WERI-Rb-1 (cell line): ENCODE results near the gene MYO18A.

Source experiments
- DNase-seq: peaks from one replicate; pipeline ENCODE4 v3.0.0-alpha.2; 2020
- H3K27ac ChIP-seq: fragments of 250-450 bp; sonication (Bioruptor Pico); 2 replicates; pipeline ENCODE4 v1.5.1; 2020; ENCODE audit warnings: mild to moderate bottlenecking, moderate library complexity
- H3K27me3 ChIP-seq: fragments of 250-450 bp; sonication (Bioruptor Pico); 2 replicates; pipeline ENCODE4 v1.5.1; 2021; ENCODE audit warnings: mild to moderate bottlenecking, low read depth, moderate library complexity; ENCODE audit not compliant: insufficient read depth, severe bottlenecking
- H3K36me3 ChIP-seq: fragments of 250-450 bp; sonication (Bioruptor Pico); 2 replicates; pipeline ENCODE4 v1.5.1; 2020; ENCODE audit warnings: mild to moderate bottlenecking, moderate library complexity
- H3K4me3 ChIP-seq: 2 replicates; pipeline ENCODE4 v1.5.1; 2011; ENCODE audit warnings: low read depth, mild to moderate bottlenecking, control low read depth, low read length
- H3K9me3 ChIP-seq: fragments of 250-450 bp; sonication (Bioruptor Pico); 2 replicates; pipeline ENCODE4 v1.5.1; 2021; ENCODE audit warnings: mild to moderate bottlenecking, moderate library complexity; ENCODE audit not compliant: severe bottlenecking
- TF ChIP-seq, protein P1 (sequence below): IDR thresholded peaks from 2 replicates; pipeline ENCODE4 v1.5.1; 2011; ENCODE audit warnings: low read depth, mild to moderate bottlenecking, control low read depth, inconsistent platforms, low read length

MYO18A gene

DNA sequence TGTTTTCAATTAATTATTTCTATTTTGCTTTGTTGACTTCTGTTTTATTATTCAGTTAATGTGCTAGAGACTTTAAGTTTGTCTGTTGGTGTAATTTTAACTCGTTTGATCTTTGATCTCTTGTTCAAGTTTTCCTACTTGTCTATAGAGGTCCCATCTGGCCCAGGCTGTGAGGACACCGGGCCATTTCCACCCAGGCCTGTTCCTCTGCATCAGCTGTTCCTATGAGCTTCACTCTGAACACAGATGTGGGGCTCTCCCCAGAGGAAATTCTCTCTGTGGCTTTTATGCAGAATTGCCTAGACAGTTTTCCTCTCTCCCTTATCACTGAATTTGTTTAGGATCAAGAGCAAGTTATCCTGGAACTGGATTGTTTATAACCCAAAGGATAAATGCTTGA is 44.7 kb downstream of the MYO18A start:
- TF ChIP-seq, protein P1, sequence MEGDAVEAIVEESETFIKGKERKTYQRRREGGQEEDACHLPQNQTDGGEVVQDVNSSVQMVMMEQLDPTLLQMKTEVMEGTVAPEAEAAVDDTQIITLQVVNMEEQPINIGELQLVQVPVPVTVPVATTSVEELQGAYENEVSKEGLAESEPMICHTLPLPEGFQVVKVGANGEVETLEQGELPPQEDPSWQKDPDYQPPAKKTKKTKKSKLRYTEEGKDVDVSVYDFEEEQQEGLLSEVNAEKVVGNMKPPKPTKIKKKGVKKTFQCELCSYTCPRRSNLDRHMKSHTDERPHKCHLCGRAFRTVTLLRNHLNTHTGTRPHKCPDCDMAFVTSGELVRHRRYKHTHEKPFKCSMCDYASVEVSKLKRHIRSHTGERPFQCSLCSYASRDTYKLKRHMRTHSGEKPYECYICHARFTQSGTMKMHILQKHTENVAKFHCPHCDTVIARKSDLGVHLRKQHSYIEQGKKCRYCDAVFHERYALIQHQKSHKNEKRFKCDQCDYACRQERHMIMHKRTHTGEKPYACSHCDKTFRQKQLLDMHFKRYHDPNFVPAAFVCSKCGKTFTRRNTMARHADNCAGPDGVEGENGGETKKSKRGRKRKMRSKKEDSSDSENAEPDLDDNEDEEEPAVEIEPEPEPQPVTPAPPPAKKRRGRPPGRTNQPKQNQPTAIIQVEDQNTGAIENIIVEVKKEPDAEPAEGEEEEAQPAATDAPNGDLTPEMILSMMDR, result no peak
- no peak for DNase-seq
- Histone ChIP-seq H3K4me3 (no peak overlapping the region), H3K27me3 (no peaks in the 10 kb centered on the region), H3K9me3 (no peaks in the 10 kb centered on the region), H3K36me3 (no peaks in the 10 kb centered on the region), H3K27ac (no peak overlapping the region)

DNA sequence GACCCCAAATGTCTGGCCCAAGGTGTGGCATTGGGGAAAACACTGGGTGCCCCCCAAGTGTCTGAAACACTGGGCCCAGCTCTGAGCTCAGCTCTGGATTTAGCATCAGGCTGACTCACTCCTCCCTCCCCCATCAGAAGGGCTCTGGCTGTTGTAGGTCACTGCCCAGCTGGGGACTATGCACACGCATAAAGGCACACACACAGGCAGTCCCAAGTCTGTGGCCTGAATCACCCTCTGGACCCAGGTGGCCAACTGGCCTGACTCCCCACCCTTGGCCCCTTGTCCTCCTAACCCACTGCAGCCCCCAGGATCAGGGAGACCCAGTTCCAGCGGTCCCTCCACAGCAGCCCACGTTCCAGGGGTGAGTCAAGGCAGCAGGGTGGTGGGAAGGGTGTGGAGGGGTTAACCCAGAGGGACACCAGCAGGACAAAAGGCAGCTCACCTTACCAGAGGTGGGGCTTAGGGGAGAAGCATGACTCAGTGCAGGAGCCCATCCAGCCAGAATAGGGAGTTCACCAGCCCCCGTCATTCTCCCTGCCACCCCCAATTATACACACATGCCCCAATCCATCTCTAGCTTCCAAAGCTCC is 47.0 kb downstream of the MYO18A start:
- H3K4me3 ChIP-seq, result no peak overlapping the region
- TF ChIP-seq, protein P1, result no peak
- H3K27me3 ChIP-seq, result no peaks in the 10 kb centered on the region
- H3K36me3 ChIP-seq, result no peaks in the 10 kb centered on the region
- H3K27ac ChIP-seq, result no peak overlapping the region
- peak; percentile 47 for DNase-seq
- H3K9me3 ChIP-seq, result no peaks in the 10 kb centered on the region

DNA sequence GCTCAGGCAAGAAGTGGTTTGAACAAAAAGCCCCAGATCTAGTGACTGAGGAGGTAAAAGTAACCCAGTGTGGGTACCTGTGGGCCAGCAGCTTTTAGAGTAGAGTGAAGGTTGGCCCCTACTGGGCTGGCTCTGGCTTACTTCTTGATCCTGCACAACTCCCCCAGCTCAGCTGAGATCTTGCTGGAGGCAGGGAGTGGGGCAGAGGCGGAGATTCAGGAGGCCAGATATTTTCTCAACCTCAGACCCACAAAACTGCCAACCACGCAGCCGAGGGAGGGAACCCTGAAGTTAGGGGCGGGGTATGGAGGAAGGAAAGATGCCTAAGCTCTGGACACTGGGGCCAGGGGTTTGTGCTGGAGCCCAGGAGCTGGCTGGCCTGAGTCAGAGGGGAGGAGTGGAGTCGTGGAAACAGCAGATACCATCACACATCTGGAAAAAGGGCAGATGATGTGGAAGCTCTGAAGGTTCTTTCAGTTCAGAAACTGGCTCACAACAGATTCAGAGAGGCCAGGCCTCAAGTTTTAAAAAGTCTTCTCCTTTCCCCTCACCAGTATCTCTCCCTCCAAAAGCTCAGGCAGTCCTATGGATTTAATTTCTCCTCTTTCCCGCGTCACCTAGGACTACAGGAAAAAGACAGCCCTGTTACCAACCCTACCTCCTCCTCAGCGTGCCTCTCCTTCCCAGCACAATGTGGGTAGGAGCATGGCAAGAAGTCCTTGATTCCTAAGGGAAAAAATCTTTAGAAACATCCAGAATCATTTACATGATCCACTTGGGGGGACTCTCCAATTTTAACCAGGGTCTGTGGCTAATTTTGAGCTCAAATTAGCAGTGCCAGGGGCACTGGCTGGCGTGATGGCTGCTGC is 48.1 kb downstream of the MYO18A start:
- Histone ChIP-seq H3K9me3 (no peaks in the 10 kb centered on the region), H3K27me3 (no peaks in the 10 kb centered on the region), H3K36me3 (no peaks in the 10 kb centered on the region), H3K4me3 (no peak overlapping the region), H3K27ac (no peak overlapping the region)
- DNase-seq, result no peak
- TF ChIP-seq, protein P1, result no peak

DNA sequence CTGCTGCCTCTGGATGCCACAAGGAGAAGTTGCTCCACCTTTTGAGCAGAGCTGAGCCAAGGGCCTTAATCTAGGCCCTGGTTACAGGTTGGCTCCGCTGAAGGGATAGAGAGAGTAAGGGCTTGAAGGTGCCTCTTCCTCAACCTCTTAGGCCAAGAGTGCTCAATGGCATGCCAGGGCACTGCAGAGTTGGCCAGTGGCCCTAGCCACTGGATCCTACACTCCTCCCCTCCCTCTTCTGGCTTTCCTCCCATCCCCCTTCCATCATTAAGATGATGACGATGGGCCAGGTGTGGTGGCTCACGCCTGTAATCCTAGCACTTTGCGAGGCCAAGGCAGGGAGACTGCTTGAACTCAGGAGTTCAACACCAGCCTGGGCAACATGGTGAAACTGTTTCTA is 50.5 kb downstream of the MYO18A start:
- H3K36me3 ChIP-seq, result no peaks in the 10 kb centered on the region
- H3K27ac ChIP-seq, result no peak overlapping the region
- H3K27me3 ChIP-seq, result no peaks in the 10 kb centered on the region
- no peak for DNase-seq
- H3K4me3 ChIP-seq, result no peak overlapping the region
- TF ChIP-seq, protein P1, result no peak
- H3K9me3 ChIP-seq, result no peaks in the 10 kb centered on the region

DNA sequence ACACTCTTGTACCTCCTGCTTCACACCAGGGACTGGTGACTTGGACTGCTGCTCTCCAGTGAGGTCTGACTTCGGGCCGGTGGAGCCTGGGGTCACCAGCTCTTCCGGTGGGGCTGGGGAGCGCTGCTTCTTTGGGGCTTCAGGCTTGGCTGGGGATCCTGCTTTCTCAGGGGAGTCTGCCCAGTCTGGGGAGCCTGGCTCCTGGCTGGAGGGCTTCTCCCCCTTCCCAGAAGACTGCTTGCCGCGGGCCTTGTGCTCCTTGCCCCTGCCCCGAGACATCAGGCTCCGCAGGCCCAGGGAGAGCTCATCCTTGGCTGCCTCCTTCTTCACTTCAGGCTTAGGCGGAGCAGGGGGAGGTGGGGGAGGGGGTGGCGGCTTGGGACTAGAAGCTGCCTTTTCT is 52.4 kb downstream of the MYO18A start:
- H3K27me3 ChIP-seq, result no peaks in the 10 kb centered on the region
- no peak overlapping the region for H3K27ac ChIP-seq
- no peak for DNase-seq
- H3K4me3 ChIP-seq, result no peak overlapping the region
- TF ChIP-seq, protein P1, result no peak
- no peaks in the 10 kb centered on the region for H3K36me3 ChIP-seq
- no peaks in the 10 kb centered on the region for H3K9me3 ChIP-seq
